ENCODE data around the gene YPEL2.
"Not testable (repeated sequence)": the region's sequence is repeated elsewhere in the genome, so short reads cannot be mapped to it uniquely, and the experiment has no call there.

Gene YPEL2

DNA sequence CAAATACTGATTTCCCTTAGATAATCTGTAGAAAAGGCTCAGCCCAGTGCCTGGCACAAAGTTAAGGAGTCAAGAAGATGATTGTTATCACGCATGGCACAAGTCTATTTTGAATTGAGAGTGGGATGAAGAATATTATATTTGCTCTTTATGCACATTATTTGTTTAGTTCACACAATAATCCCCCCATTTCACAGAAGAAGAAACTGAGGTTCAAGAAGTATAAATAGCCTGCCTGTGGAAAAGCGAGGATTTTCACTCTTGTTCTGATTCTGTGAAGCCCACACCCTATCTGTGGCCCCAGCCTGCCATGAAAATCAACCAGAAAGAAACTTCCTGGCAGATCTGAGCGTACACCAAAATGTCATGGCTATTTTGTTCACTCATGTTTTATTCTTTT, 73.0 kb downstream of the YPEL2 start:
- no peak for DNase-seq (ENCODE audit: low read depth, low spot score)

DNA sequence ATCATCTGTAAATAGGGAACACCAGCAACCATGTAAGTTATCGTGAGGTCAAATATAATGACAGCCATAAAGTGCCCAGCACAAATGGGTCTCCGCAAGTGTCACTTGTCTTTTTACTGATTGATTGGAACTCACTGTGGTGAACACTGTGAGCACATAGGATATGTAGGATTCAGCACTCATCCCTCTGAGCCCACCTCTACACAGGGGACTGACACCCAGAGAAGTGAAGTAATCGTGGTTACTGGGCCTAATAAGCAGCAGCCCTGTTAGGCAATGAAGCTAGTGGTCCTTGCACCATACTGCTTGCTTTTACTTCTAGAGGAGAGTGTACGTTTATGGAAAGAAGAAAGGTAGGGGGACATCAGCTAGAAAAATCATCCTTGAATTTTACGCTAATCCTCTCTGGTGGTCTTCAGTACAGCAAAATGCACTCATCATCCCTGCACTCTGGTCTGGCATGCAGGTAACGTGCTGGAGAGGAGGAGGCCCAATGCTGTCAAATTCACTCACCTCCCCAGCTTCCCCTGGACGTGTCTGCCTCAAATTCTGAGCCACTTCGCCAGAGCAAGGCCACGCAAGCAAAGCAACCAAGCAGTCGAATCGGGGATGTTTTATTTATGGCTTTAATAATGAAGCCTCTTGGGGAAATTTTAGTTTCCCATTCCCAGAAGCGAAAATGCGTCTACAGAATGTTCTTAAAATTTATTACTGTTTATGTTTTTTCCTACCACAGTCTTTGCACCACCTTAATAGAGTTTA, 74.7 kb downstream of the YPEL2 start:
- DNase-seq (ENCODE audit: low read depth, low spot score), result no peak

- peak; percentile 27 for DNase-seq (ENCODE audit: low read depth, low spot score)
Observed at GRCh38 chr17:59406808-59407381, 75.4 kb downstream of the YPEL2 start.

- DNase-seq (ENCODE audit: low read depth, low spot score), result no peak
Observed at GRCh38 chr17:59409336-59410048, 78.0 kb downstream of the YPEL2 start.

DNA sequence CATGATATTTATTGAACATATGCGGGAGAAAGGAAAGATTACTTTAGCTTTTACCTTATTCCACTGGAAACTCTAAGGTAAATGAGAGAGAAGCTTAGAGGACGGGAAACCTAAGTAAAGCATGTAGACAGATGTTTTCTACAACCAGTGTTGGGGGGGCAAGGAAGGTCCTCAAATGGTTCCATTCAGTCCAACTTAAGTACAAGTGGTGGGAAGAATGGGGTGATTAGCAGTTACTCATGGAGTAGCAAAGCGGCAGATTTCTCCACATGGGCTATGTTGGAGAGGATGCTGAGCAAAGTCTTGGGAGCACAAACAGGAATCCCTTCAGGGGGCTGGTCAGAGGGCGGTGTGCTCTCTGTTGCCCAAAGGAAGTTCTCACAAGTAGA, 78.6 kb downstream of the YPEL2 start:
- DNase-seq (ENCODE audit: low read depth, low spot score), result no peak

- DNase-seq (ENCODE audit: low read depth, low spot score), result not testable (repeated sequence)
Observed at GRCh38 chr17:59412431-59412830, 81.0 kb downstream of the YPEL2 start.

DNA sequence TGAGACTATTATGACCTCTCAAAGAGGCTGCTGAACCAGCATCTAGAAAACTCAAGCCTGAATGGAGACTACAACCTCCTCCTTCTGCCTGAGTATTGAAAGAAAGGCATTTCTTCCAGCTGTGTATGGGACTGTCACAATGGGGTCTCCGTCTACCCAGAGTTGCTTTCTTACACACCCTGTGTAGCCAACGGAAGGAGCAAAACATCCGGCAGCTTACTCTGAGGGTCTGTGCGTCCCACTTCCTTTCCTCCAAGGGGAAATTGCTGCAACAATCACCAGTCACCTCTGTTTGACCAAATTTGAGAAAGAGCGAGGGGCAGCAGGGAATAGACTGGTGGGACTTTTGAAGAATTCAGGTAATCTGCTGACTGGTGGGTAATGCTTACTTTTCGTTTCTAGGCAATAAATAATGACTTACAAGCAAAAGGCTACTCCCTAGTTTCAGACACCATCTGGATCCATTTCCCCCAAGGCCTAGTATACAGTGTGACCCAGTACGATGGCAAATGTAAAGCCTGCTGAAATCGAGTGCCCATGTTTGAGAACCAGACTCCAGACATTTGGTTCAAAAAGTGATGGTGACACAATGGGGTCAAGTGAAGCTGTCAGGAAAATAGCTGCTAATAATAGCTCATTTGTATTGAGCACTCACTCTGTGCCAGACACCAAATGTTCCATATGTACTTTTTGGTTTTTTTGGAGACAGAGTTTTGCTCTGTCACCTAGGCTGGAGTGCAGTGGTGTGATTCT, 81.7 kb downstream of the YPEL2 start:
- DNase-seq (ENCODE audit: low read depth, low spot score), result no peak

- no peak for DNase-seq (ENCODE audit: low read depth, low spot score)
Observed at GRCh38 chr17:59415397-59415796, 83.9 kb downstream of the YPEL2 start.

DNA sequence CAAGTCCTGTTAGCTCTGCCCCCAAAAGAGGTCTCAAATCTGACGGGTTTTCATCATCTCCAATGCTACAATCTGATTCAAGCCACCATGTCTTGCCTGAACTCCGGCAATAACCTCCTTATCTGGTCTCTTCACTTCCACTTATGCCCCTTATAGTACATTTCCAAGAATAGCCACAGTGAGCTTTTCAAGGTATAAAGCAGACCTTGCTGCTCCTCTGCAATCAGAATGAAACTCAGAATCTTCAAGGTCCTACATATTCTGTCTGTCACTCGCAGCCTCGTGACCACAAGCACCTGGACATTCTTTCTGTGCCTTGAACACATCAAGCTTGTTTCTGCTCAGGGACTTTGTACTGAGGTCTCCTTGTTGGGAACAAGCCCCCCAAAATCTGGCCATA, 84.7 kb downstream of the YPEL2 start:
- no peak for DNase-seq (ENCODE audit: low read depth, low spot score)

DNA sequence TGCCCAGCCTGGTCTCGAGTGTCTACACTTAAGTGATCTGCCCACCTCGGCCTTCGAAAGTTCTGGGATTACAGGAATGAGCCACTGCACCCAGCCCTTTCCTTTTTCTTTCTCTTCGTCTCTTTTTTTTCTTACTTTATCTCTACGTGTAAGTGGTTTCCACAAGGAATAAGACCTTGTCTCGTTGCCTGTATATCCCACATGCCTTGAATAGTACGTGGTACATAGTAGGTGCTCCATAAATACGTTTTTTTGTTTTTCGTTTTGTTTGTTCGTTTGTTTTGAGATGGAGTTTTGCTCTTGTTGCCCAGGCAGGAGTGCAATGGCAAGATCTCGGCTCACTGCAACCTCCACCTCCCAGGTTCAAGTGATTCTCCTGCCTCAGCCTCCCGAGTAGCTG, 86.0 kb downstream of the YPEL2 start:
- DNase-seq (ENCODE audit: low read depth, low spot score), result no peak

GRCh38 chr17:59418732-59419166, 87.3 kb downstream of the YPEL2 start:
- DNase-seq (ENCODE audit: low read depth, low spot score), result no peak

GRCh38 chr17:59420901-59421300, 89.4 kb downstream of the YPEL2 start:
- DNase-seq (ENCODE audit: low read depth, low spot score), result no peak

- no peak for DNase-seq (ENCODE audit: low read depth, low spot score)
Observed at GRCh38 chr17:59421722-59422121, 90.3 kb downstream of the YPEL2 start.

GRCh38 chr17:59423137-59423724, 91.8 kb downstream of the YPEL2 start:
- DNase-seq (ENCODE audit: low read depth, low spot score), result no peak

- DNase-seq (ENCODE audit: low read depth, low spot score), result no peak
Observed at GRCh38 chr17:59423903-59424302, 92.4 kb downstream of the YPEL2 start.

DNA sequence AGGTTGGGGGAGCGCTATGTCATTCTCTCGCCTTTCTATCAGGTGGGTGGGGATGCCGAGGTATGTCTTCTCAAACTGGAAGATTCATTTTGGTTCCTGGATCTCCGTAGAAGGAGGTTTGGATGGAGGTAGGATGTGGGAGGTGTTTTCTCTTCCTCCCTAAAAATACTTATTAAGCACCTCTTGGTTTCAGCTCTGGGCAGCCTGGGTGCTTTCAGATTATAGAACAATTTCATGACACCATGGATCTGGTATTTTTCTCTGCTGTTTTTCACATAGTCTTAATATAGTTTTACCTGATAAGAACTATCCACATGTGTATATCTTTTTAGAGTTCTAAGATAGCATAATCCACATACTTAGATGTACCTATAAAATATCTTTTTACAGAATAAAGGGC, 92.9 kb downstream of the YPEL2 start:
- no peak for DNase-seq (ENCODE audit: low read depth, low spot score)

DNA sequence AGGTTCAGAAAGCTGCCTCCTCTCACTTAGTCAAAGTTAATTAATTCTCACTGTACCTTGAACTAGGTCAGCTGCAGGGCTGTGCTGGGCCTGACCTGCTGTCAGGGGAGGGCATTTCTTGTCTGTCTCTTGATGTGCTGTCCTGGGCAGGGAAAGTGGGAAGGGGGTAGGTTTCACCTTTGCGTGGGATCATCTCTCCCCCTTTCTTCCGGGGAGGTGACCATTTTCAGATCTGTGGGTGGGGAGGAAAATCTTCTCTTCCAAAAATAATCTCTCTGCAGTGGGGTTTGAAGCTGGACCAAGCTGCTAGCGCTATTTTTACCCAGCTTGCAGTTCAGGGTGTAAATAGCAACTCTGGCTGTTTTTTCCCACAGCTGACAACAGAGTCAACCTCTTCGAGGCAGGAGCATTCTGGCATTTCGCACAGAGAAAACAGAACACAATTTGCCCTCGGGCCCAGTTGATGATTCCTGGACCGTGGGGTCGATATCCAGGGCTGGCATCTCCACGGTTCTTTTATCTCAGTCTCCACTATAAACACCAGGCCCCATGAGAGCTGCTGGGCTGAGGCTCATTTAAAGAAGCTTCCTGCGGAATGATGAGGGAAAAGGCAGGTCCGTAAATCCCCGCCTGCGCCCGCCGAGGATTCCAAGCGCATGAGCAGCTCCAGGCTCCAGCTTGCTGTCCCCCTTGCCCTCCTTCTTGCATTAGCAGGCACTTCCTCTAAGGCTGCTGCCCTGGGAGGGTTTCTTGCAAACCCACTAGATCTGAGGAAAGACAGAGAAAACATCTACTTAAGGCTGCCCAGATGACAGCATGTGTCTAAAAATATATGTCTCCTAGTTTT, 93.9 kb downstream of the YPEL2 start:
- DNase-seq (ENCODE audit: low read depth, low spot score), result no peak

DNA sequence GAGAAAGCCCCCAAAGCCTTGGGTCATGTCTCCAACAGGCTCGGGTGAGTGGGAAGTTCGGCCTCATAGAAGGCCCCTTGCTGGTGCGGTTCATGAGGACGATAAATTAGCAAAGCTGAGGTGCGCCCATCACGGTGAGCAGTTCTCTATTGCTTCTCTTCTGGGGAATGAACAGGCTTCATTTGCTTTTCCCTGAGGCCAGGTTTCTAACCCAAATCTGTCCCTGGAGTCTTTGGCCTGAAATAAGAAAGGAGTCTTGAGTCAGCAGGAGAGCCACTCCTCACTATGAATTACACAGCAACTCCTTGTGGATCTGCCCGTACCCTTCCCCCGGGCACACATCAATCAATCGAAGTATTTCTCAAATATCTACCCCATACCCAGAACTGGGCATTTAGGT, 94.6 kb downstream of the YPEL2 start:
- no peak for DNase-seq (ENCODE audit: low read depth, low spot score)

GRCh38 chr17:59427425-59427921, 96.0 kb downstream of the YPEL2 start:
- no peak for DNase-seq (ENCODE audit: low read depth, low spot score)

- DNase-seq (ENCODE audit: low read depth, low spot score), result no peak
Observed at GRCh38 chr17:59427996-59428395, 96.5 kb downstream of the YPEL2 start.
